Caki2 (cell line): ENCODE data around the gene ALX4. TPM values are rescaled to one million over a fixed set of nuclear protein-coding genes. Genes with fewer than 3 reads are reported as not detected.

Source experiments
- DNase-seq: peaks from one replicate; pipeline ENCODE4 v3.0.0-alpha.2; 2015; ENCODE audit warnings: low read depth
- in situ Hi-C: cut with HindIII; loops from 2 replicates; pipeline ENCODE4 v1.10.0; 2016; ENCODE audit warnings: low sequenced_read_pairs, low pct_unique_long_range_greater_than_20kb, mixed read lengths
- total RNA-seq: library from RNA; depleted of rRNA; stranded (reverse); fragments of >200 nt; shearing (Covaris generic); gene quantifications from 2 replicates; pipeline ENCODE4 v1.2.3, GENCODE V29; 2014; ENCODE audit warnings: low replicate concordance; rRNA removed

The ALX4 gene
- total RNA-seq, 1 experiment from 2014 or later = not detected

GRCh38 chr11:44236296-44236695, 73.6 kb downstream of the ALX4 start:
- in situ Hi-C loops = no loop called here
- no peak for DNase-seq

GRCh38 chr11:44235765-44236201, 74.2 kb downstream of the ALX4 start:
- in situ Hi-C loops = no loop called here
- no peak for DNase-seq

- DNase-seq = no peak
- in situ Hi-C loops = no loop called here
Measured at GRCh38 chr11:44229624-44230023, 80.3 kb downstream of the ALX4 start.

- in situ Hi-C loops = no loop called here
Measured at GRCh38 chr11:44229098-44229497, 80.8 kb downstream of the ALX4 start.

GRCh38 chr11:44228379-44228778, 81.6 kb downstream of the ALX4 start:
- no peak for DNase-seq
- in situ Hi-C loops = no loop called here

More at GRCh38 chr11:44229098-44229497, 80.8 kb downstream of the ALX4 start:
- DNase-seq = no peak

GRCh38 chr11:44226945-44227344, 83.0 kb downstream of the ALX4 start:
- no peak for DNase-seq
- in situ Hi-C loops = no loop called here

GRCh38 chr11:44226490-44226889, 83.4 kb downstream of the ALX4 start:
- no peak for DNase-seq
- in situ Hi-C loops = no loop called here

GRCh38 chr11:44224867-44225501, 85.0 kb downstream of the ALX4 start:
- DNase-seq = no peak
- in situ Hi-C loops = no loop called here

- no peak for DNase-seq
- in situ Hi-C loops = no loop called here
Measured at GRCh38 chr11:44223238-44223637, 86.7 kb downstream of the ALX4 start.

GRCh38 chr11:44221992-44222391, 87.9 kb downstream of the ALX4 start:
- no peak for DNase-seq
- in situ Hi-C loops = no loop called here

GRCh38 chr11:44221456-44221855, 88.5 kb downstream of the ALX4 start:
- DNase-seq = no peak
- in situ Hi-C loops = no loop called here

- DNase-seq = no peak
- in situ Hi-C loops = no loop called here
Measured at GRCh38 chr11:44219830-44220796, 89.8 kb downstream of the ALX4 start.

- no peak for DNase-seq
- in situ Hi-C loops = no loop called here
Measured at GRCh38 chr11:44217432-44217831, 92.5 kb downstream of the ALX4 start.

GRCh38 chr11:44213148-44213547, 96.8 kb downstream of the ALX4 start:
- no peak for DNase-seq
- in situ Hi-C loops = no loop called here

- in situ Hi-C loops = no loop called here
- no peak for DNase-seq
Measured at GRCh38 chr11:44212128-44212527, 97.8 kb downstream of the ALX4 start.

Other genes starting within 250 kb of the ALX4 start
- gene ACCS, start 243.9 kb downstream of the ALX4 start, total RNA-seq = 13.4 and 22.1 TPM in 2 replicates
- gene EXT2, start 214.5 kb downstream of the ALX4 start, total RNA-seq = 84.2 and 89.6 TPM in 2 replicates